SK-N-SH treated with all-trans-retinoic acid at 6 μM for 48 hours (cell line): Measurements from ENCODE around the gene CCDC88C.

Experiments
- ATAC-seq: fragments of 200-7000 bp; cut with Tn5 transposase; 3 replicates; pipeline ENCODE4 v1.9.1; 2020; ENCODE audit warnings: mild to moderate bottlenecking, moderate library complexity
- BACH2 ChIP-seq: fragments of 250-450 bp; sonication (Bioruptor Pico); IDR thresholded peaks from 2 replicates; pipeline ENCODE4 v1.9.0; 2021; ENCODE audit warnings: mild to moderate bottlenecking, borderline replicate concordance
- CSDC2 ChIP-seq: fragments of 250-450 bp; sonication (Bioruptor Pico); IDR thresholded peaks from 2 replicates; pipeline ENCODE4 v1.5.0; 2020; ENCODE audit warnings: mild to moderate bottlenecking, moderate library complexity
- GLIS3 ChIP-seq: fragments of 250-450 bp; sonication (Bioruptor Pico); IDR thresholded peaks from 2 replicates; pipeline ENCODE4 v1.5.0; 2020; ENCODE audit warnings: mild to moderate bottlenecking, moderate library complexity
- ISL1 ChIP-seq: fragments of 250-450 bp; sonication (Bioruptor Pico); IDR thresholded peaks from 2 replicates; pipeline ENCODE4 v2.1.2; 2022; ENCODE audit warnings: mild to moderate bottlenecking, moderate library complexity
- PPARA ChIP-seq: fragments of 250-450 bp; sonication (Bioruptor Pico); IDR thresholded peaks from 2 replicates; pipeline ENCODE4 v1.5.0; 2020; ENCODE audit warnings: mild to moderate bottlenecking, borderline replicate concordance
- SNAI2 ChIP-seq: fragments of 250-450 bp; sonication (Bioruptor Pico); IDR thresholded peaks from 2 replicates; pipeline ENCODE4 v1.5.0; 2020; ENCODE audit warnings: mild to moderate bottlenecking, moderate library complexity
- TCF4 ChIP-seq: fragments of 250-450 bp; sonication (Bioruptor Pico); IDR thresholded peaks from 2 replicates; pipeline ENCODE4 v1.8.0; 2021; ENCODE audit warnings: mild to moderate bottlenecking, moderate library complexity, borderline replicate concordance
- ZC3H10 ChIP-seq: fragments of 250-450 bp; sonication (Bioruptor Pico); IDR thresholded peaks from 2 replicates; pipeline ENCODE4 v1.5.1; 2021; ENCODE audit warnings: mild to moderate bottlenecking, moderate library complexity
- ZFP3 ChIP-seq: fragments of 250-450 bp; sonication (Bioruptor Pico); IDR thresholded peaks from 2 replicates; pipeline ENCODE4 v1.5.0; 2020; ENCODE audit warnings: mild to moderate bottlenecking, moderate library complexity
- ZNF565 ChIP-seq: fragments of 450-650 bp; formaldehyde crosslinking; conservative IDR thresholded peaks from 2 replicates; pipeline ENCODE4 v1.5.0; 2020; ENCODE audit warnings: low read depth, mild to moderate bottlenecking, moderate library complexity
- ZNF70 ChIP-seq: fragments of 450-650 bp; formaldehyde crosslinking; IDR thresholded peaks from 2 replicates; pipeline ENCODE4 v1.5.0; 2020; ENCODE audit warnings: mild to moderate bottlenecking, moderate library complexity
- ZNF8 ChIP-seq: fragments of 450-650 bp; formaldehyde crosslinking; IDR thresholded peaks from 2 replicates; pipeline ENCODE4 v1.5.0; 2020; ENCODE audit warnings: mild to moderate bottlenecking, moderate library complexity
- TF ChIP-seq, protein P1 (sequence below): fragments of 250-450 bp; sonication (Bioruptor Pico); IDR thresholded peaks from 2 replicates; pipeline ENCODE4 v1.5.1; 2021; ENCODE audit warnings: mild to moderate bottlenecking, moderate library complexity
- TF ChIP-seq, protein P2 (sequence below): fragments of 250-450 bp; sonication (Bioruptor Pico); IDR thresholded peaks from 2 replicates; pipeline ENCODE4 v1.5.0; 2020; ENCODE audit warnings: mild to moderate bottlenecking, moderate library complexity
- TF ChIP-seq, protein P3 (sequence below): fragments of 250-450 bp; sonication (Bioruptor Pico); IDR thresholded peaks from 2 replicates; pipeline ENCODE4 v1.5.1; 2020; ENCODE audit warnings: low read depth, mild to moderate bottlenecking, moderate library complexity
- TF ChIP-seq, protein P4 (sequence below): fragments of 250-450 bp; sonication (Bioruptor Pico); IDR thresholded peaks from 2 replicates; pipeline ENCODE4 v1.8.0; 2020; ENCODE audit warnings: mild to moderate bottlenecking, moderate library complexity, borderline replicate concordance

CCDC88C gene

GRCh38 chr14:91331721-91332120, 85.9 kb downstream of the CCDC88C start (continued):
- TF ChIP-seq, protein P1, sequence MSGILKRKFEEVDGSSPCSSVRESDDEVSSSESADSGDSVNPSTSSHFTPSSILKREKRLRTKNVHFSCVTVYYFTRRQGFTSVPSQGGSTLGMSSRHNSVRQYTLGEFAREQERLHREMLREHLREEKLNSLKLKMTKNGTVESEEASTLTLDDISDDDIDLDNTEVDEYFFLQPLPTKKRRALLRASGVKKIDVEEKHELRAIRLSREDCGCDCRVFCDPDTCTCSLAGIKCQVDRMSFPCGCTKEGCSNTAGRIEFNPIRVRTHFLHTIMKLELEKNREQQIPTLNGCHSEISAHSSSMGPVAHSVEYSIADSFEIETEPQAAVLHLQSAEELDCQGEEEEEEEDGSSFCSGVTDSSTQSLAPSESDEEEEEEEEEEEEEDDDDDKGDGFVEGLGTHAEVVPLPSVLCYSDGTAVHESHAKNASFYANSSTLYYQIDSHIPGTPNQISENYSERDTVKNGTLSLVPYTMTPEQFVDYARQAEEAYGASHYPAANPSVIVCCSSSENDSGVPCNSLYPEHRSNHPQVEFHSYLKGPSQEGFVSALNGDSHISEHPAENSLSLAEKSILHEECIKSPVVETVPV = no peak
- TF ChIP-seq SNAI2 (CRISPR knock-in tag) = no peak
- TF ChIP-seq CSDC2 = no peak
- no peak for TF ChIP-seq GLIS3 (CRISPR knock-in tag)
- TF ChIP-seq, protein P2, sequence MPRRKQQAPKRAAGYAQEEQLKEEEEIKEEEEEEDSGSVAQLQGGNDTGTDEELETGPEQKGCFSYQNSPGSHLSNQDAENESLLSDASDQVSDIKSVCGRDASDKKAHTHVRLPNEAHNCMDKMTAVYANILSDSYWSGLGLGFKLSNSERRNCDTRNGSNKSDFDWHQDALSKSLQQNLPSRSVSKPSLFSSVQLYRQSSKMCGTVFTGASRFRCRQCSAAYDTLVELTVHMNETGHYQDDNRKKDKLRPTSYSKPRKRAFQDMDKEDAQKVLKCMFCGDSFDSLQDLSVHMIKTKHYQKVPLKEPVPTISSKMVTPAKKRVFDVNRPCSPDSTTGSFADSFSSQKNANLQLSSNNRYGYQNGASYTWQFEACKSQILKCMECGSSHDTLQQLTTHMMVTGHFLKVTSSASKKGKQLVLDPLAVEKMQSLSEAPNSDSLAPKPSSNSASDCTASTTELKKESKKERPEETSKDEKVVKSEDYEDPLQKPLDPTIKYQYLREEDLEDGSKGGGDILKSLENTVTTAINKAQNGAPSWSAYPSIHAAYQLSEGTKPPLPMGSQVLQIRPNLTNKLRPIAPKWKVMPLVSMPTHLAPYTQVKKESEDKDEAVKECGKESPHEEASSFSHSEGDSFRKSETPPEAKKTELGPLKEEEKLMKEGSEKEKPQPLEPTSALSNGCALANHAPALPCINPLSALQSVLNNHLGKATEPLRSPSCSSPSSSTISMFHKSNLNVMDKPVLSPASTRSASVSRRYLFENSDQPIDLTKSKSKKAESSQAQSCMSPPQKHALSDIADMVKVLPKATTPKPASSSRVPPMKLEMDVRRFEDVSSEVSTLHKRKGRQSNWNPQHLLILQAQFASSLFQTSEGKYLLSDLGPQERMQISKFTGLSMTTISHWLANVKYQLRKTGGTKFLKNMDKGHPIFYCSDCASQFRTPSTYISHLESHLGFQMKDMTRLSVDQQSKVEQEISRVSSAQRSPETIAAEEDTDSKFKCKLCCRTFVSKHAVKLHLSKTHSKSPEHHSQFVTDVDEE = no peak

DNA sequence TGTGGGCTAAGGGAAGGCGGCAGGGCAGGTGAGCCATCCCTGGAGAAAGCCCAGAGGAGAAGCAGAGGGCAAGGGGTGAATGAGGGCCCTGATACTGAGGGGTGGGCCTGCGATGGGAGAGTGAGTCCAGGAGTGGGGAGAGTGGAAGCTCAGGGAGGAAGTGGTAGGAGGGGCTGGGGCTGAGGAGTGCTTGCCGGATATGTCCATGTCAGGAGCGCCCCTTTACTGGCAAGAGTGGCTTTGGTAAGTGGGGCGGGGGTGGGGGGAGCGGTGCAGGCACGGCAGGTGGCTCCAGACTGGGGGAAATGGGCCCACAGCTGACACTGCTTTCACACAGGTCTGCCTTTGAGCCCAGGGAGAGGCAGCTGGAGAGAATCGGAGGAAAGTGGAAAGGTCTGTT, 86.8 kb downstream of the CCDC88C start:
- TF ChIP-seq ZC3H10 (CRISPR knock-in tag) (no peak), BACH2 (CRISPR knock-in tag) (no peak), ISL1 (no peak), ZFP3 (CRISPR knock-in tag) (no peak), SNAI2 (CRISPR knock-in tag) (no peak)
- TF ChIP-seq, protein P3, sequence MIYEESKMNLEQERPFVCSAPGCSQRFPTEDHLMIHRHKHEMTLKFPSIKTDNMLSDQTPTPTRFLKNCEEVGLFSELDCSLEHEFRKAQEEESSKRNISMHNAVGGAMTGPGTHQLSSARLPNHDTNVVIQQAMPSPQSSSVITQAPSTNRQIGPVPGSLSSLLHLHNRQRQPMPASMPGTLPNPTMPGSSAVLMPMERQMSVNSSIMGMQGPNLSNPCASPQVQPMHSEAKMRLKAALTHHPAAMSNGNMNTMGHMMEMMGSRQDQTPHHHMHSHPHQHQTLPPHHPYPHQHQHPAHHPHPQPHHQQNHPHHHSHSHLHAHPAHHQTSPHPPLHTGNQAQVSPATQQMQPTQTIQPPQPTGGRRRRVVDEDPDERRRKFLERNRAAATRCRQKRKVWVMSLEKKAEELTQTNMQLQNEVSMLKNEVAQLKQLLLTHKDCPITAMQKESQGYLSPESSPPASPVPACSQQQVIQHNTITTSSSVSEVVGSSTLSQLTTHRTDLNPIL = no peak
- TF ChIP-seq, protein P4, sequence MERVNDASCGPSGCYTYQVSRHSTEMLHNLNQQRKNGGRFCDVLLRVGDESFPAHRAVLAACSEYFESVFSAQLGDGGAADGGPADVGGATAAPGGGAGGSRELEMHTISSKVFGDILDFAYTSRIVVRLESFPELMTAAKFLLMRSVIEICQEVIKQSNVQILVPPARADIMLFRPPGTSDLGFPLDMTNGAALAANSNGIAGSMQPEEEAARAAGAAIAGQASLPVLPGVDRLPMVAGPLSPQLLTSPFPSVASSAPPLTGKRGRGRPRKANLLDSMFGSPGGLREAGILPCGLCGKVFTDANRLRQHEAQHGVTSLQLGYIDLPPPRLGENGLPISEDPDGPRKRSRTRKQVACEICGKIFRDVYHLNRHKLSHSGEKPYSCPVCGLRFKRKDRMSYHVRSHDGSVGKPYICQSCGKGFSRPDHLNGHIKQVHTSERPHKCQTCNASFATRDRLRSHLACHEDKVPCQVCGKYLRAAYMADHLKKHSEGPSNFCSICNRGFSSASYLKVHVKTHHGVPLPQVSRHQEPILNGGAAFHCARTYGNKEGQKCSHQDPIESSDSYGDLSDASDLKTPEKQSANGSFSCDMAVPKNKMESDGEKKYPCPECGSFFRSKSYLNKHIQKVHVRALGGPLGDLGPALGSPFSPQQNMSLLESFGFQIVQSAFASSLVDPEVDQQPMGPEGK = no peak
- no peak for ATAC-seq

- TF ChIP-seq ZNF8 (CRISPR knock-in tag) = no peak
- no peak for TF ChIP-seq ZNF70 (CRISPR knock-in tag)
- no peak for TF ChIP-seq CSDC2
- no peak for TF ChIP-seq ISL1
- TF ChIP-seq, protein P1 = no peak
- TF ChIP-seq ZNF565 (CRISPR knock-in tag) = no peak
- TF ChIP-seq TCF4 (CRISPR knock-in tag) = no peak
- TF ChIP-seq, protein P3 = no peak
- TF ChIP-seq PPARA = no peak
- TF ChIP-seq GLIS3 (CRISPR knock-in tag) = no peak
- TF ChIP-seq, protein P4 = no peak
- TF ChIP-seq, protein P2 = no peak
- no peak for ATAC-seq
Measured at GRCh38 chr14:91330096-91330696, 87.4 kb downstream of the CCDC88C start.
